Endothelial cell of umbilical vein (primary cell): ENCODE results near the gene APOC4. TPM values are rescaled to one million over a fixed set of nuclear protein-coding genes. Genes with fewer than 3 reads are reported as not detected.

Experiments
- BruUV-seq: library from RNA; stranded (reverse); fragments of 400-500 nt; replicated peaks from 2 replicates; lab custom pipeline; 2021; lab: Mats Ljungman, UMichigan
- CTCF ChIA-PET: fragments of 300-600, 350-600 bp; sonication (Branson Sonifier 250); formaldehyde crosslinking; loops from one replicate; lab custom pipeline; 2021; ENCODE audit warnings: antibody characterized with exemption, inconsistent platforms; lab: Charles Lee
- POLR2A ChIA-PET: fragments of 300-600, 350-600 bp; sonication (Branson Sonifier 250); formaldehyde crosslinking; loops from one replicate; lab custom pipeline; 2021; ENCODE audit warnings: antibody characterized with exemption, inconsistent platforms; lab: Charles Lee
- DNase-seq: peaks from one replicate; pipeline ENCODE4 v3.0.0-alpha.2; 2011; ENCODE audit warnings: low read depth, low spot score
- FAIRE-seq: peaks from 2 replicates; lab custom pipeline; 2011; peaks lifted over from hg19 to GRCh38; lab: Jason Lieb, UNC
- H2AFZ ChIP-seq: 2 replicates; pipeline ENCODE4 v1.6.0; 2012; ENCODE audit warnings: low read depth, low read length, control low read depth, inconsistent platforms
- H3K27ac ChIP-seq: 2 replicates; pipeline ENCODE4 v1.5.1; 2011; ENCODE audit warnings: low read depth, mild to moderate bottlenecking, control low read depth, low read length, moderate library complexity; ENCODE audit not compliant: insufficient read depth
- H3K27me3 ChIP-seq, 2 experiments: 2 replicates each; pipeline versions ENCODE4 v1.6.0 to v1.6.1; 2011; ENCODE audit warnings: low read length in 2 of 2, mixed read lengths in 1 of 2; ENCODE audit not compliant: control insufficient read depth in 2 of 2, insufficient read depth in 2 of 2
- H3K36me3 ChIP-seq, 2 experiments: 2 replicates in 1 of 2; 3 replicates in 1 of 2; pipeline ENCODE4 v1.5.1; 2011; ENCODE audit warnings: low read length in 2 of 2, mild to moderate bottlenecking in 1 of 2, moderate library complexity in 1 of 2; ENCODE audit not compliant: control insufficient read depth in 2 of 2, insufficient read depth in 2 of 2; ENCODE audit errors: extremely low read depth in 1 of 2
- H3K4me1 ChIP-seq: 3 replicates; pipeline ENCODE4 v1.5.1; 2011; ENCODE audit warnings: mild to moderate bottlenecking, low read length; ENCODE audit not compliant: control insufficient read depth, insufficient read depth; ENCODE audit errors: extremely low read depth
- H3K4me2 ChIP-seq: 2 replicates; pipeline ENCODE4 v1.6.1; 2011; ENCODE audit warnings: low read length, control low read depth, mixed read lengths; ENCODE audit not compliant: insufficient read depth
- H3K4me3 ChIP-seq, 3 experiments: fragments of 200-600 bp in 1 of 3; sonication (generic), shearing (Covaris generic) in 1 of 3; replicated peaks in 1 of 3; 2 replicates each; pipeline ENCODE4 v1.5.1; 2011 to 2016; ENCODE audit warnings: control low read depth in 3 of 3, low read length in 3 of 3, mild to moderate bottlenecking in 2 of 3, inconsistent platforms in 1 of 3, low read depth in 1 of 3, moderate library complexity in 1 of 3; ENCODE audit not compliant: insufficient read depth in 1 of 3
- H3K79me2 ChIP-seq: 2 replicates; pipeline ENCODE4 v1.6.0; 2012; ENCODE audit warnings: low read length, inconsistent platforms; ENCODE audit not compliant: control insufficient read depth, insufficient read depth
- H3K9ac ChIP-seq: replicated peaks from 2 replicates; pipeline ENCODE3; 2011; ENCODE audit warnings: low read length, control low read depth; ENCODE audit not compliant: insufficient read depth; ENCODE audit errors: extremely low read depth
- H3K9me1 ChIP-seq: replicated peaks from 3 replicates; pipeline ENCODE4 v1.6.0; 2011; ENCODE audit warnings: mild to moderate bottlenecking, low read length; ENCODE audit not compliant: control insufficient read depth, insufficient read depth; ENCODE audit errors: extremely low read depth
- H3K9me3 ChIP-seq: replicated peaks from 2 replicates; pipeline ENCODE4 v1.5.1; 2012; ENCODE audit warnings: low read length, inconsistent platforms; ENCODE audit not compliant: control insufficient read depth, insufficient read depth
- H4K20me1 ChIP-seq: replicated peaks from 2 replicates; pipeline ENCODE3; 2011; ENCODE audit warnings: mild to moderate bottlenecking, low read length; ENCODE audit not compliant: control insufficient read depth, insufficient read depth; ENCODE audit errors: extremely low read depth
- EZH2 ChIP-seq: IDR thresholded peaks from 2 replicates; pipeline ENCODE4 v1.6.1; 2012; ENCODE audit warnings: borderline replicate concordance, low read depth, mild to moderate bottlenecking, moderate library complexity, low read length, inconsistent platforms; ENCODE audit not compliant: severe bottlenecking
- FOS ChIP-seq: IDR thresholded peaks from 2 replicates; pipeline ENCODE4 v1.6.1; 2011; ENCODE audit warnings: mild to moderate bottlenecking, low read length, moderate library complexity, borderline replicate concordance; ENCODE audit not compliant: insufficient read depth
- GATA2 ChIP-seq: IDR thresholded peaks from 2 replicates; pipeline ENCODE4 v1.7.0; 2011; ENCODE audit warnings: low read depth, mild to moderate bottlenecking, moderate library complexity, mixed read lengths, low read length; ENCODE audit not compliant: insufficient read length, insufficient read depth
- JUN ChIP-seq: IDR thresholded peaks from 2 replicates; pipeline ENCODE4 v1.6.1; 2011; ENCODE audit warnings: borderline replicate concordance, low read depth; ENCODE audit not compliant: insufficient read length, insufficient read depth
- MYC ChIP-seq: IDR thresholded peaks from one replicate; pipeline ENCODE4 v1.6.1; 2011; ENCODE audit warnings: mild to moderate bottlenecking, low read depth, low read length
- POLR2A ChIP-seq: IDR thresholded peaks from 2 replicates; pipeline ENCODE4 v1.6.1; 2012; ENCODE audit warnings: low read depth, mild to moderate bottlenecking, control low read depth, low read length
- POLR2AphosphoS5 ChIP-seq: IDR thresholded peaks from 2 replicates; pipeline ENCODE4 v1.6.1; 2012; ENCODE audit warnings: low read depth, mild to moderate bottlenecking, control low read depth, low read length, moderate library complexity; ENCODE audit not compliant: insufficient read depth
- dilution Hi-C: fragments of 300-500 bp; cut with MboI; formaldehyde crosslinking; loops from one replicate; pipeline ENCODE4 v1.15.0; 2019; ENCODE audit warnings: low sequenced_read_pairs; ENCODE audit not compliant: extremely low pct_ligation_motif_present
- intact Hi-C: fragments of 100-400 bp; cut with micrococcal nuclease; formaldehyde crosslinking; loops from one replicate; pipeline ENCODE4 v1.10.0; 2022
- polyA plus RNA-seq, 4 experiments: library from polyadenylated mRNA; depleted of rRNA in 3 of 4; stranded (reverse) in 3 of 4; unstranded in 1 of 4; fragments of >200 nt; gene quantifications; 2 replicates each; pipeline versions ENCODE4 v1.2.1 to v1.2.3, GENCODE V29; 2011 to 2012; ENCODE audit warnings: missing spikeins in 1 of 4
- total RNA-seq: library from RNA; stranded (reverse); gene quantifications from 2 replicates; pipeline ENCODE4 v1.2.3, GENCODE V29; 2021
- TF ChIP-seq, protein P1 (sequence below): IDR thresholded peaks from 2 replicates; pipeline ENCODE4 v1.6.1; 2011; ENCODE audit not compliant: insufficient read depth, insufficient read length
- TF ChIP-seq, protein P2 (sequence below), 2 donors: IDR thresholded peaks; 1 replicate in 1 of 2; 2 replicates in 1 of 2; pipeline ENCODE4 v1.5.1; 2011; ENCODE audit warnings: low read length in 2 of 2, mild to moderate bottlenecking in 2 of 2, moderate library complexity in 2 of 2, control low read depth in 1 of 2, inconsistent platforms in 1 of 2, low read depth in 1 of 2; ENCODE audit not compliant: insufficient read depth in 1 of 2; ENCODE audit errors: extremely low read depth in 1 of 2

APOC4 gene
- total and polyA plus RNA-seq, 2 donors (not counting 3 experiments of a cell fraction or from before 2014, with no cell fraction given) = not detected

DNA sequence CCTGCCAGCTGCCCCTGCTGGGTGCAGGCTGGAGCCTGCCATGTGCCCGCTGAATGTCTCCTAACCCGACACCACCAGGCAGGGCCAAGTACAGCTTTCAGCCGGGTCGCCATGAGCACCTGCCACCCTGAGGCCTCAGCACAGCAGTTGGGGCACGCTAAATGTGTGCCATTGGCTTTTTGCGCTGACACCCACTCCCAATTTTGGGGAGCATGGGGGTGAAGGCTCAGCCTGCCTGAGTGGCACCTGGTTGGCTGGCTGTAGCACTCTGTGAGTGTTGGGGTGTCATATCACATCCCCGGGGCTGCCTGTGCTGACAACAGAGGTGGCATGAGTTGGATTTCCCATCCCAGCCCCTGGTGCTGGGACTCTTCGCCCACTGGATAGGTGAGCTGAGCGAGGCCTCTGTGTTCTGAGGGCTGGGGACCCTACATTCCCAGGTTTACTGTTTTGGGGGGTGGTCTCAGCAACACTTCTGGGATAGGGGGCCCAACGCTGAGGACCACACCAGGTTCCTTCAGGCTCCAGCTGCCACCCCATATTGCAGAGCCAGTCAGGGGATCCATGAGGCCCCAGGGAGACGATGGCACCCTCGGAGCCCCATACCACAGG is 52.0 kb downstream of the APOC4 start:
- Histone ChIP-seq H3K9me3 (no peaks in the 10 kb centered on the region), H3K4me2 (no peak overlapping the region), H4K20me1 (no peaks in the 10 kb centered on the region), H2AFZ (no peak overlapping the region), H3K79me2 (no peaks in the 10 kb centered on the region), H3K36me3 (peaks cover 0 to 32% of the 10 kb centered on the region in 2 experiments), H3K27ac (no peak overlapping the region), H3K4me3 (no peak overlapping the region), H3K27me3 (no peaks in the 10 kb centered on the region), H3K9me1 (no peaks in the 10 kb centered on the region), H3K9ac (no peak overlapping the region), H3K4me1 (no peaks in the 10 kb centered on the region)
- FAIRE-seq = no peak
- ChIA-PET CTCF (no interaction called here), POLR2A (no interaction called here)
- TF ChIP-seq GATA2 (no peak), JUN (no peak), POLR2AphosphoS5 (no peak), POLR2A (no peak), FOS (no peak), MYC (no peak), EZH2 (no peak)
- TF ChIP-seq, protein P1, sequence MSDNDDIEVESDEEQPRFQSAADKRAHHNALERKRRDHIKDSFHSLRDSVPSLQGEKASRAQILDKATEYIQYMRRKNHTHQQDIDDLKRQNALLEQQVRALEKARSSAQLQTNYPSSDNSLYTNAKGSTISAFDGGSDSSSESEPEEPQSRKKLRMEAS = no peak
- TF ChIP-seq, protein P2, sequence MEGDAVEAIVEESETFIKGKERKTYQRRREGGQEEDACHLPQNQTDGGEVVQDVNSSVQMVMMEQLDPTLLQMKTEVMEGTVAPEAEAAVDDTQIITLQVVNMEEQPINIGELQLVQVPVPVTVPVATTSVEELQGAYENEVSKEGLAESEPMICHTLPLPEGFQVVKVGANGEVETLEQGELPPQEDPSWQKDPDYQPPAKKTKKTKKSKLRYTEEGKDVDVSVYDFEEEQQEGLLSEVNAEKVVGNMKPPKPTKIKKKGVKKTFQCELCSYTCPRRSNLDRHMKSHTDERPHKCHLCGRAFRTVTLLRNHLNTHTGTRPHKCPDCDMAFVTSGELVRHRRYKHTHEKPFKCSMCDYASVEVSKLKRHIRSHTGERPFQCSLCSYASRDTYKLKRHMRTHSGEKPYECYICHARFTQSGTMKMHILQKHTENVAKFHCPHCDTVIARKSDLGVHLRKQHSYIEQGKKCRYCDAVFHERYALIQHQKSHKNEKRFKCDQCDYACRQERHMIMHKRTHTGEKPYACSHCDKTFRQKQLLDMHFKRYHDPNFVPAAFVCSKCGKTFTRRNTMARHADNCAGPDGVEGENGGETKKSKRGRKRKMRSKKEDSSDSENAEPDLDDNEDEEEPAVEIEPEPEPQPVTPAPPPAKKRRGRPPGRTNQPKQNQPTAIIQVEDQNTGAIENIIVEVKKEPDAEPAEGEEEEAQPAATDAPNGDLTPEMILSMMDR (IDR thresholded peaks at IDR 0.05; ENCODE audit: extremely low read depth in 1 of 2, insufficient read depth in 1 of 2, low read depth in 1 of 2, low read length in 2 of 2) = no peak
- no TSS peak for BruUV-seq
- intact Hi-C loops (no loop called here), dilution Hi-C loops (no loop called here)
- DNase-seq = no peak

Other genes starting within 250 kb of the APOC4 start
- not detected in 2 replicates for gene CEACAM16, start 243.1 kb upstream of the APOC4 start, total RNA-seq
- not detected in 2 replicates for gene CEACAM16, start 243.1 kb upstream of the APOC4 start, polyA plus RNA-seq
- gene BCL3, start 193.5 kb upstream of the APOC4 start, total RNA-seq = 24.0 and 26.9 TPM in 2 replicates
- gene BCL3, start 193.5 kb upstream of the APOC4 start, polyA plus RNA-seq = 11.0 and 15.3 TPM in 2 replicates
- not detected in 2 replicates for gene CBLC, start 164.3 kb upstream of the APOC4 start, total RNA-seq
- 0.04 and 0.08 TPM in 2 replicates for gene CBLC, start 164.3 kb upstream of the APOC4 start, polyA plus RNA-seq
- gene BCAM, start 133.1 kb upstream of the APOC4 start, total RNA-seq = 28.5 and 29.0 TPM in 2 replicates
- 23.9 and 32.5 TPM in 2 replicates for gene BCAM, start 133.1 kb upstream of the APOC4 start, polyA plus RNA-seq
- 205 and 211 TPM in 2 replicates for gene NECTIN2, start 95.9 kb upstream of the APOC4 start, total RNA-seq
- gene NECTIN2, start 95.9 kb upstream of the APOC4 start, polyA plus RNA-seq = 238 and 262 TPM in 2 replicates
- gene TOMM40, start 51.0 kb upstream of the APOC4 start, total RNA-seq = 90.7 and 101 TPM in 2 replicates
- gene TOMM40, start 51.0 kb upstream of the APOC4 start, polyA plus RNA-seq = 70.2 and 71.8 TPM in 2 replicates
- gene APOE, start 36.4 kb upstream of the APOC4 start, total RNA-seq = 1.5 and 3.3 TPM in 2 replicates
- gene APOE, start 36.4 kb upstream of the APOC4 start, polyA plus RNA-seq = 6.2 and 6.9 TPM in 2 replicates
- 5.0 and 11.4 TPM in 2 replicates for gene APOC1, start 27.6 kb upstream of the APOC4 start, total RNA-seq
- 15.0 and 18.5 TPM in 2 replicates for gene APOC1, start 27.6 kb upstream of the APOC4 start, polyA plus RNA-seq
- gene APOC2, start 3.8 kb downstream of the APOC4 start, total RNA-seq = not detected in 2 replicates
- gene APOC2, start 3.8 kb downstream of the APOC4 start, polyA plus RNA-seq = not detected in 2 replicates
- 108 and 115 TPM in 2 replicates for gene CLPTM1, start 13.1 kb downstream of the APOC4 start, total RNA-seq
- 176 and 200 TPM in 2 replicates for gene CLPTM1, start 13.1 kb downstream of the APOC4 start, polyA plus RNA-seq
- gene RELB, start 59.2 kb downstream of the APOC4 start, total RNA-seq = 10.5 and 13.2 TPM in 2 replicates
- gene RELB, start 59.2 kb downstream of the APOC4 start, polyA plus RNA-seq = 14.4 and 19.8 TPM in 2 replicates
- 70.7 and 77.0 TPM in 2 replicates for gene CLASRP, start 96.8 kb downstream of the APOC4 start, total RNA-seq
- 30.5 and 40.7 TPM in 2 replicates for gene CLASRP, start 96.8 kb downstream of the APOC4 start, polyA plus RNA-seq
- gene ZNF296, start 134.2 kb downstream of the APOC4 start, total RNA-seq = 1.8 and 2.1 TPM in 2 replicates
- gene ZNF296, start 134.2 kb downstream of the APOC4 start, polyA plus RNA-seq = 0.35 and 0.46 TPM in 2 replicates
- gene GEMIN7, start 137.0 kb downstream of the APOC4 start, total RNA-seq = 30.3 and 34.2 TPM in 2 replicates
- 53.7 and 55.6 TPM in 2 replicates for gene GEMIN7, start 137.0 kb downstream of the APOC4 start, polyA plus RNA-seq
- gene PPP1R37, start 150.9 kb downstream of the APOC4 start, total RNA-seq = 27.1 and 28.5 TPM in 2 replicates
- gene PPP1R37, start 150.9 kb downstream of the APOC4 start, polyA plus RNA-seq = 16.2 and 18.6 TPM in 2 replicates
- not detected in 2 replicates for gene NKPD1, start 218.7 kb downstream of the APOC4 start, total RNA-seq
- gene NKPD1, start 218.7 kb downstream of the APOC4 start, polyA plus RNA-seq = 0.04 and 0.05 TPM in 2 replicates
- 12.6 and 18.1 TPM in 2 replicates for gene TRAPPC6A, start 236.0 kb downstream of the APOC4 start, total RNA-seq
- gene TRAPPC6A, start 236.0 kb downstream of the APOC4 start, polyA plus RNA-seq = 45.4 and 46.6 TPM in 2 replicates
- 11.7 and 17.4 TPM in 2 replicates for gene BLOC1S3, start 236.5 kb downstream of the APOC4 start, total RNA-seq
- 13.6 and 13.8 TPM in 2 replicates for gene BLOC1S3, start 236.5 kb downstream of the APOC4 start, polyA plus RNA-seq